Testis (tissue), 3 donors: ENCODE data around the gene TTLL8. TPM values are rescaled to one million over a fixed set of nuclear protein-coding genes. Genes with fewer than 3 reads are reported as not detected.

Experiments used
- DNase-seq: peaks from one replicate; pipeline ENCODE4 v3.0.0-alpha.2; 2019
- H3K27ac ChIP-seq, 2 donors: fragments of 200-600 bp; sonication (generic); one replicate each; pipeline ENCODE4 v1.5.1; 2019
- H3K27me3 ChIP-seq: fragments of 200-600 bp; sonication (generic); one replicate; pipeline ENCODE4 v1.5.1; 2019
- H3K36me3 ChIP-seq: fragments of 200-600 bp; sonication (generic); one replicate; pipeline ENCODE4 v1.5.1; 2017; ENCODE audit warnings: low read depth; ENCODE audit errors: missing control alignments
- H3K4me1 ChIP-seq: fragments of 200-600 bp; sonication (generic); one replicate; pipeline ENCODE4 v1.5.1; 2019
- H3K4me3 ChIP-seq, 2 donors: fragments of 200-600 bp; sonication (generic); one replicate each; pipeline ENCODE4 v1.5.1; 2017 to 2019
- H3K9me3 ChIP-seq: fragments of 200-600 bp; sonication (generic); one replicate; pipeline ENCODE4 v1.5.1; 2017
- CTCF ChIP-seq, 3 experiments: fragments of 450-650 bp in 2 of 3; fragments of 200-600 bp in 1 of 3; sonication (generic) in 1 of 3; IDR thresholded peaks; one replicate each; pipeline ENCODE4 v1.5.1; 2016 to 2019; ENCODE audit warnings: antibody characterized with exemption in 3 of 3, mild to moderate bottlenecking in 2 of 3, moderate library complexity in 1 of 3
- POLR2A ChIP-seq: fragments of 450-650 bp; IDR thresholded peaks from one replicate; pipeline ENCODE4 v1.6.1; 2017; ENCODE audit warnings: antibody characterized with exemption, mild to moderate bottlenecking, moderate library complexity
- WGBS, 2 donors: methylation state at CpG; one replicate each; pipeline ENCODE4 v1.1.5; 2018; 5-methylcytosine and 5-hydroxymethylcytosine counted together
- intact Hi-C: fragments of 100-400 bp; cut with DNase I; formaldehyde crosslinking; loops from one replicate; pipeline ENCODE4 v1.15.1; 2023; ENCODE audit warnings: low total_unique reads
- polyA plus RNA-seq: library from polyadenylated mRNA; stranded (reverse); fragments of 350-450 nt; fragmentation: Illumina TruSeq; extraction: RNeasy Lipid Tissue Mini Kit (QIAGEN cat#74804); gene quantifications from one replicate; pipeline ENCODE4 v1.2.3, GENCODE V29; 2014; ENCODE audit warnings: low read depth, low replicate concordance; ENCODE audit not compliant: insufficient read depth
- total RNA-seq, 2 donors: library from RNA; depleted of rRNA; stranded (reverse); fragments of >200 nt; gene quantifications; one replicate each; pipeline ENCODE4 v1.2.3, GENCODE V29; 2016

TTLL8 gene
- total and polyA plus RNA-seq, 3 donors from 2014 or later = 5.1 to 11.9 (median 11.3) TPM

DNA sequence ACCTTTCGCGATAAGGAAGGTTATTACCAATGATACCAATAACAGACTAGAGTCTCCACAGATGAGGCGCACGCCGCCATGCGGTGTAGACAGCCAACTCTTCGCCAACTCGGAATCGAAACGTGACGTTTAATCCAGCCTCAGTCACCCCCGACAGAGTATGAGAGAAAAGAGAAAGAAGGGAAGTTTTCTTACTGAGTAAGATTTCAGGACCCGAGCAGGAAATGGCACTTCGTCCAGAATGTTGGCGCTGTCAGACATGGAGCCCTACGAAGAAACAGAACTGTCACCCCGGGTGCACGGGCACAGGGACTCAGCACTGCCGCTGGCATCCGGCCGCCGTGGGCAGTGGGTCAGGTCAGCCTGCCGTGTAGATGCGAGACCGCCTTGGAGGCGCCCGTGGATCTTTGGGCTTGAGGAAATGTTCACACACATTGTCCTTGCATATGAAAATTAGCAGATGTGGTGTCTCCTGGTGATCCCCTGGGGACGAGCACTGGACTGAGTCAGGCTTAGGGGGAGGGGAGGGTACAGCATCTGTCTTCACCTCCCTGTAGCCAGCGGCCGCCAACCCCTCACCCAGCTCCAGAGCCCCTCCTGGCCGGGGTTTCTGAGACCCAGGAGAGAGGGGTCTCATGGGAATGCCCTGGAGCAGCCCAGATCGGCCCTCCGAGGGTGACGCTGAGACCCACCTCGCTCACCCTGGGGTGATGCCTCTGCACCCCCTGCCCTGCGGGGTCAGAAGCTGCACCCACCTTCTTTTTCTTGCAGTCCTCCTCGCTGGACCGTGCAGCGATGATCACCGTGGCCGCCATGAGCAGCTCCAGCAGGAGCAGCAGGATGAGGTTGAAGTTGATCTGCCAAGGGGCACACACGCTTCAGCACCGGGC lies 18.8 kb upstream of the TTLL8 start:
- H3K27ac ChIP-seq = no peak overlapping the region
- 86 to 88% methylated on average over 40 to 43 of the region's 43 CpGs for WGBS, 2 donors
- intact Hi-C loops = no loop called here
- H3K27me3 ChIP-seq = no peaks in the 10 kb centered on the region
- TF ChIP-seq CTCF (IDR thresholded peaks at IDR 0.05) = no peak
- no peak for TF ChIP-seq POLR2A
- DNase-seq = no peak
- H3K4me1 ChIP-seq = no peaks in the 10 kb centered on the region
- no peak overlapping the region for H3K4me3 ChIP-seq
- no peaks in the 10 kb centered on the region for H3K9me3 ChIP-seq
- H3K36me3 ChIP-seq = no peaks in the 10 kb centered on the region

GRCh38 chr22:50074551-50075530 lies 16.7 kb upstream of the TTLL8 start:
- no peaks in the 10 kb centered on the region for H3K27me3 ChIP-seq
- no peaks in the 10 kb centered on the region for H3K9me3 ChIP-seq
- H3K4me1 ChIP-seq = no peaks in the 10 kb centered on the region
- no peak overlapping the region for H3K4me3 ChIP-seq
- no peak overlapping the region for H3K27ac ChIP-seq
- WGBS, 2 donors = 88% methylated on average over 30 to 32 of the region's 32 CpGs
- TF ChIP-seq POLR2A (no peak), CTCF (IDR thresholded peaks at IDR 0.05) (no peak)
- no peak for DNase-seq
- no peaks in the 10 kb centered on the region for H3K36me3 ChIP-seq
- intact Hi-C loops = no loop called here

DNA sequence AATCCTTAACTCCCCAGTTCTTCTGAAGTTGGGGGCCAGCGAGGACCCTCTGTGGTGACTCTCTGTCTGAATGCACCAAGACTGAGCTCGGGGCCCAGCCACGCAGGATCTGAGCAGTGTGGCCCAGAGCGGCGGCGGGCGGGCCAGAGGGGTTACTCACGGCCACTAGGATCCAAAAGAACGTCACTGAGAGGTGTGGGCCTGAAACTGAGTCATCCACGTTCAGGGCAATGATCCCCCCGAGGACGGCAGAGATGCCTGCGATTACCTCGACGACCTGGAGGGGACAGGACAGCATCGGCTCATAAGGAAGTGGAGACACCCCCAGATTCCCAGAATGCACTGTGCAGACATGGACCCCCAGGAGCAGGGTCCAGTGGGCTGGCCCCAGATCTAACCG lies 16.0 kb upstream of the TTLL8 start:
- no peaks in the 10 kb centered on the region for H3K27me3 ChIP-seq
- no peaks in the 10 kb centered on the region for H3K9me3 ChIP-seq
- no peak overlapping the region for H3K27ac ChIP-seq
- no peaks in the 10 kb centered on the region for H3K4me1 ChIP-seq
- 75 to 76% methylated on average over 13 to 17 of the region's 17 CpGs for WGBS, 2 donors
- TF ChIP-seq POLR2A (no peak), CTCF (IDR thresholded peaks at IDR 0.05) (no peak)
- intact Hi-C loops = no loop called here
- DNase-seq = no peak
- H3K4me3 ChIP-seq = no peak overlapping the region
- no peaks in the 10 kb centered on the region for H3K36me3 ChIP-seq

GRCh38 chr22:50072714-50073538 lies 14.8 kb upstream of the TTLL8 start:
- intact Hi-C loops = no loop called here

More at GRCh38 chr22:50072714-50073538, 14.8 kb upstream of the TTLL8 start:
- H3K27me3 ChIP-seq = no peaks in the 10 kb centered on the region
- no peak for DNase-seq
- no peaks in the 10 kb centered on the region for H3K9me3 ChIP-seq
- no peak overlapping the region for H3K27ac ChIP-seq
- TF ChIP-seq POLR2A (no peak), CTCF (IDR thresholded peaks at IDR 0.05) (no peak)
- H3K4me1 ChIP-seq = no peaks in the 10 kb centered on the region
- no peak overlapping the region for H3K4me3 ChIP-seq
- no peaks in the 10 kb centered on the region for H3K36me3 ChIP-seq
- 88 to 95% methylated on average over 17 to 28 of the region's 28 CpGs for WGBS, 2 donors
